SU-DHL-6 (cell line): ENCODE measurements around the gene VTI1A.

Experiments
- CTCF ChIP-seq: fragments of 200-600 bp; sonication (generic); IDR thresholded peaks from one replicate; pipeline ENCODE4 v1.5.1; 2017; ENCODE audit warnings: antibody characterized with exemption, mild to moderate bottlenecking, low read length, moderate library complexity; ENCODE audit not compliant: insufficient read depth, poor library complexity, severe bottlenecking
- EZH2phosphoT487 ChIP-seq: fragments of 200-600 bp; sonication (generic), shearing (Covaris generic); conservative IDR thresholded peaks from 2 replicates; pipeline ENCODE4 v1.6.1; 2018; ENCODE audit warnings: mild to moderate bottlenecking, antibody characterized with exemption, low read length, moderate library complexity, mixed read lengths

- no peak for TF ChIP-seq CTCF
- no peak for TF ChIP-seq EZH2phosphoT487
Measured at GRCh38 chr10:112813866-112814591, 367.0 kb downstream of the VTI1A start.
